ENCODE measurements around the gene WDR82.

WDR82 gene

DNA sequence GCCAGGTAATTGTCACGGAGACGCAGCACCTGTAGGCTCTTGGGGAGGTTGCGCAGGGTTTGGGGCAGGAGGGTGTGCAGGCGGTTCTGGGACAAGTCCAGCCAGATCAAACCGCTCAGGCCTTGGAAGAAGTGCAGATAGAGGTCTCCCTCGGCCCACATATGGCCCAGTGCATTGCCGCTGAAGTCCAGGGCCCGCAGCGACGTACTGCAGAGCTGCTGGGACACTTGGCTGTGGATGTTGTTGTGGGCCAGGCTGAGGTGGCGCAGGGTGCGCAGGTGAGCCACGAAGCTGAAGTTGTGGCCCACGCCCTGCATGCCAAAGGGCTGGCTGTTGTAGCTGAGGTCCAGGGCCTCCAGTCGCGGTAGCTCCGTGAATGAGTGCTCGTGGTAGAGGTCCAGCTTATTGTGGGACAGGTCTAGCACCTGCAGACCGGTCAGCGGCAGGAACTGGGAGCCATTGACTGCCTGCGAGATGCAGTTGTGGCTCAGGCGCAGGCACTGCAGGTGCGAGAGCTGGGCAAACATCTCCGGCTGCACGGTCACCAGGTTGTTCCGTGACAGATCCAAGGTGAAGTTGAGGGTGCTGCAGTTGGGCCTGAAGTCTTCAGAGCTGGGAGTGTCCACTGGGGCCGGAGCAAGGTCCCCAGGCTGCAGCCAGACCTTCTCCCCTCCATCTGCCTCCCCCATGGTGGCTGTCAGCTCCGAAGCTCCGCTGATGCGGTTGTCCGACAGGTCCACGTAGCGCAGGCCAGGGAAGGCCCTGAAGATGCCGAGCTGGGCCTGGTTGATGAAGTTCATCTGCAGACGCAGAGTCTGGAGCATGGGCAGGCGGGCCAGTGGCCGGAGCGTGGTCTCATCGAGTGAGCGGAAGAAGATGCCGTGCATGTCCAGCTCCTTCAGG, 55.9 kb downstream of the WDR82 start:
- DNase-seq (ENCODE audit: low read depth): no peak

DNA sequence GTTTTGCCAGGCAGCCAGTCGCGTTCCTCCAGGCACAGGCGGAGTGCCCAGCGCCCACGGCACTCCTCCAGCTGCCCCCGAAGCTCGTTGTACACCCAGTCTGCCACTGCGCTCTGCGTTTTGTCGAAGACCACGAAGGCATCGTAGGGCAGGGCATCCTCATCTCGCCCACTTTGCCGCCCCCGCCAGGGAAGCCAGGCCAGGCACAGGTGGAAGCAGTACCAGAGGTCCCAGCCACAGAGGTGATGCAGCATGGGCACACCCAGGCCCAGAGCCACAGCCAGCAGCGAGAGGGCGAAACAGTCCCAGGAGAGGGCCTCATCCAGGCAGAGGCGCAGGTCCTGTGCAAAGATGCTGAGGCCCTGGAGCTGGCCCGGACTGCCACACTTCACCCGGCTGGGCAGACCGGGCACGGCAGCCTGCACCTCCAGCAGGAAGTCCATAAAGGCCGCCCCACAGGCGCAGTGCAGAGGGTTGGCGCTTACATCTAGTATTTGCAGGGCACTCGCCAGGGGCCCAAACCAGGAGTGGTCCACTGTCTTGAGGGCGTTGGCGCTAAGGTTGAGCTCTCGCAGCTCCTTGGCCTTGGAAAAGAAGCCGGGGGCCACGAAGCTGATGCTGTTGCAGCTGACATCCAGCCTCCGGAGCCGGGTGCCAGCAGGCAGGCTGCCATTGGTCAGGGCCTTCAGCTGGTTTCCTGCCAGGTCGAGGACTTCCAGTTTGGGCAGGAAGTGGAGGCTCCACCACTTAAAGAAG, 56.7 kb downstream of the WDR82 start:
- no peak for DNase-seq (ENCODE audit: low read depth)

DNA sequence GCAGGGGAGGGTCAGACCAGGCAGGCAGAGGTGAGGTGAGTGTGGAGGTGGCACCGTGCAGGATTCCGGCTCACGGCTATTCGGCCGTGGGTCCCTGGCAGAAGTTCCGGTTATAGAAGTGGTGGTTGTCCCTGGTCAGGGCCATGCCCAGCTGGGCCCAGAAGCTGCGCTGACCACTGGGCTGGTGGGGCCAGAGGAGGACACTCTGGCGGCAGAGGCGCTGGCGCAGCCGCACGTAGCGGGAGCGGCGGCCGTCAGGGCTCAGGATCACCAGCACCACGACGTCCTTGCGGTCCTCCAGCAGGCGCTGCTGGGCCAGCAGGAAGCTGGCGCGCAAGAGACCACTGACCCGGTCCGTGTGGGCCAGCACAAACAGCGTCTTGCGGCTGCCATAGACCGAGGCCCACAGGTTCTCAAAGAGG, 57.3 kb downstream of the WDR82 start:
- no peak for DNase-seq (ENCODE audit: low read depth)

DNA sequence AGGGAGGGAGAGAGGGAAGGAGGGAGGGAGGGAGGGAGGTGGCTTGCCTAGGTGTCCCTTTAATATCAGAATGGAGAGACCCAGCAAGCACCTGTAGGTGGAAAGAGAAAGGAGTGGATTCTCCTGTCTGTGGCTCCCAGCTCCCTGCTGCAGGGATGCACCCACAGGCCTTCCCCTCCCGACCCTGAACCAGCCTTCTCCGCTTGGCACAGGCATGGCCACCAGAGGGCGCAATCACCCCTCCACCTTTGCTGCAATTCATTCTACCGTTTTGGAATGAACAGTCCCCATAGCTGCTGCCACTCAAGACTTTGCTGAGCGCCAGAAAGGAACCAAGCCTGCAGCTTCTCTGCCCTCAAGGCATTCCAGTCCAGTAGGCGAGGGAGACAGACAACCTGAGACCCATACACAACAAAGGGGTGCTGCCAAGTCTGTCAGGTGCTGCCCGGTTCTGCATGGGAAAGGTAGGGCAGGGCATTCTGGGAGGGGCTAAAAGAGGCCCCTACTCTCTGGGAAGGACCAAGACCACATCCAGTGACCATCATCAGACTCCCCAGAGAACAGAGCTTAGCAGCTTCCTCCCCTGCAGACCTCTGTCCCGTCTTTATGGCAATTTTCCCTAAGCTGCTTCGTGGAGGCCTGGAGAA, 57.9 kb downstream of the WDR82 start:
- peak; percentile 38 for DNase-seq (ENCODE audit: low read depth)

DNA sequence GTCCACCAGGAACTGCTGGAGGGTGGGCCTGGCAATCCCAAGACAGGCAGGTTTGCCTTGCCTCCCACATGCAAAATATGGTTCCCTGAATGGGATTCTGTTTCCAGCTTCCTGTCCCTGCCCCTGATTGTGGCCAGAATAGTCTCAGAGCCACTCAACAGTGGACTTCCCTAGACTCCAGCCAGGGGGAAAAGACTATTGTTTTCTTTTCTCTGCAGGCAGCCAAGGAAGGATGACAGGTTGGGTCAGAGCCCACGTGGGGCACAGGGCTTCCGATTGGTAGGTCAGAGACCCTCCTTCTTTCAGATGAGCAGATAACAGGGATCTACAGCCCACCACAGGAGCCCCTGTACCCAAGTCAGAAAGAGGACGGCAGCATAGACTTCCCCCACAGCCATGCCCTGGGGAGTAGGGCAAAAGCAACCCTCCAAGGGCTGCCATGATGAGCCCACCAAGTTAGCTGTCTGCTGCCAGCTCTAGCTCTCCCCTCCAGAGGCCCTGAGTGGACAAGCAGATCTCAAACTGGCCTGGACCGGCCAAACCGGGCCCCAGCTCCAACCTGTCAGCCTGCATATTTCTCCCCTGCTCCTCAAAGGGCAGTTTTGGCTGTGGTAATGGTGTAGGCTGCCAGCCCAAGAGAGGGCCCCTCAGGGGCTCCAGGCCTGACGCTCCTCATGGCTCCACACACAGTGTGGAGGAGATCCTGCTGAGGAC, 59.4 kb downstream of the WDR82 start:
- DNase-seq (ENCODE audit: low read depth): no peak

DNA sequence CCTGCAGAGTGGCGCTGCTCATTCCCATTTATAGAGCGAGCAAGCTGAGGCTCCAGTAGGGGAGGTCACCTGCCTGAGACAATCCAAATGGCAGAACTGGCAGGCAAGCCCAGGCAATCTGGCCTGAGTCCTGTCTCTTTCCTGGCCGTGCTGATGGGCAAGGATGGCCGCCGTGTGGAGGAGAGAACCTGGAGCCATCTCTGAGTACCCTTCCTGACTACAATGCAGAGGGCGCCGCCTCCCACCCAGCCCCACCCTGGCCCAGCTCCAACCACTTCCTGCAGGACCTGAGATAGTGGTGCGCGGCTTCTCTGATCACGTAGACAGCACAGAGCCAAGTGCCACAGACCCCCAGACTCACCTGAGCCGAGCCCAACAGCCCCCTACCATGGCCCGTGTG, 60.0 kb downstream of the WDR82 start:
- no peak for DNase-seq (ENCODE audit: low read depth)

DNA sequence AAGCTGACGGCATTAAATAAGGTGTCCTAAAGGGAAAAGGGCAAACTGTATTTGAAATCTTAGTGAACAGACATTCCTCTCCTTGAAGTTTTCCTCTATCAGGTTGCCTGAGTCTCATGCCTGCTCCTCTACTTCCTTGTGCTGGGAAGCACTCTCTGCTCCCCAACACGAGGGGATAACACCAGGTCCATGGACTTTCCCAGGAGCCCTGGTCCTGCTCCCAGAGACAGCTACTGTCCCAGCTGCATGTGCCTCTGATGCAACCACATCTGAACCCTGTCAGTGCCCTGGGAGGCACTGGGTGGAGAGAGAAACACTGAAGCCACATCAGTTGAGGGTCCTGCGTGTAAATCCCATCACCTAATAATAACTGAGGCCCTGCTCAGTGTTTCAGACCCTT, 60.4 kb downstream of the WDR82 start:
- DNase-seq (ENCODE audit: low read depth): no peak

DNA sequence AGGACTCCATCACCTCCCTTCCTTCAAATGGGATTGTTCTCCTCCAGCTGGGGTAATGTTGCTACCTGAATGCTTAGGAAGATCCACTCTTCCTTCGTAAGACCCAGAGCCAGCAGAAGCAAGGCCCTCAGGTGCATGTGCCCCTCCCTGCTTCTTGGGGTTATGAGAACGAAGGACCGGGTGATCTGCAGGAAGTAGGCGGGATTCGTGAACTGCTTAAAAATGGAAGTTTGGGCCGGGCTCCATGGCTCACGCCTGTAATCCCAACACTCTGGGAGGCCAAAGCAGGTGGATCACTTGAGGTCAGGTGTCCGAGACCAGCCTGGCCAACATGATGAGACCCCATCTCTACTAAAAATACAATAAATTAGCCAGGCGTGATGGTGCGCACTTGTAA, 61.0 kb downstream of the WDR82 start:
- DNase-seq (ENCODE audit: low read depth): no peak

DNA sequence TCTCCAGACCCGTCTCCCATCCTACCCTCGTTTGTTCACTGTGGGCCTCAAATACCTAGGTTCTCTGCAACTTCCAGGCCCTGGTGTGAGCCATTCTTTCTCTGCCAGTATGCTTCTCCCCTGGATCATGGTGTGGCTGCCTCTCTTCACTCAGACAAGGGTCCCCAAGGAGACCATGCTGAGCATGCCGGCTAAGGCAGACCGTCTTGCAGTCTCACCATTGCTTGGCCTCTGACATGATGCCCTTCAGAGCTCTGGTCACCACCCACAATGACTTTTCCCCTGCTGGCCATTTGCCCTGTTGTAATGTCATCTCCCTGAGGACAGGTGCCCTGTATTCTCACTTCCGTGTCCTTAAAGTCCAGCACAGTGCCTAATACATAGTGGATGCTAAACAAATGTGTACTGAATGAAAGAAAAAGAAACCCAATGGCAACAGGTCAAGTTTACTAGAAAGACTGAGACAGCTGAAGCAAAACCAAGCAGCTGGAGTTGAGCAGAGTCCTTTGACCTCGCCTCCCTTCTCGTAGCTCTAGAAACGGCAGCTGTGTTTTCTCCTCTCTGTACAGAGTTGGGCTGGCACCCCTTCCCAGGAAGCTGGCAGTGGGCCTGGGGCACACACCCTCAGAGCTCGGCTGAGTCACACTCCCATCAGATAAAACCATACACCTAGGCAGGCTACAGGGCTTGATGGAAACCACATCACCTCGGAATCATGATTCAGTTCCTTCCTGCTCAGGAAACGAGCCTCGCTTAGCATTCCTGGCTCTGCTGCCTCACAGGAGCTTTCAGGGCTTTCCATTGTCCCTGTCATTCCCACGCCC, 61.7 kb downstream of the WDR82 start:
- DNase-seq (ENCODE audit: low read depth): no peak

DNA sequence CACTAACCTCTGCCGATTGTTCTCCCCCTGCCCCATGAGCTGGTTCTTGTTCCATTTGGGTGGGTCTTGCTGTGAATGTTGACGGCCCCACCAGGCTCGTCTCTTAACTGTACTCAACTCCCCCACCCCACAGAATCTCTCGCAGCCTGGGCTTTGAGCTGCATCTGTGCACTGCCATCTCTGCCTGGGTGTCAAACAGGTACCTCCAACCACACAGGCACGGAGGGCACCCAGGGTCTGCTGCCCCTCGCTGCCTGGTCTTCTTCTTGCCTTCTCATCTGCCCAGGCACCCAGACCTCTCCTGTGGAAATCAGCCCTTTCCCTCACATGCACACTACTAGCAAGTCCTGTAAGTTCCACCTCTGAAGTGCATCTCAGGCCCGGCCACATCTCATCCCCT, 63.1 kb downstream of the WDR82 start:
- no peak for DNase-seq (ENCODE audit: low read depth)

DNA sequence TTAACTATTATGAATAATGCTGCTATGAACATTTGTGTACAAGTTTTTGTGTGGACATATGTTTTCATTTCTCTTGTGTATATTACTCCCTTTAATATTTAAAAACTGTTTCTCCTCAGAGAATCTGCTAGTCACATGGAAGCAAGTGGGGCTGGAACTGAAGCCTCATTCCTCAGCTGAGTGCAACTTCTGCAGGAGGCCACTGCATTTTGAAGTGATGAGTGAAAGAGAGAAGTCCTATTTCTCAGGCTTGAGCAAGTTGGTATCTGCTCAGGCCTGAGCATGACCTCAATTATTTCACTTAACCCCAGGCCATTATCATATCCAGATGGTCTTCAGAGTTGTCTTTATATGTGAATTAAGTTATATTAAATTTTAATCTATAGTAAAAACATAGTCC, 64.5 kb downstream of the WDR82 start:
- no peak for DNase-seq (ENCODE audit: low read depth)

DNA sequence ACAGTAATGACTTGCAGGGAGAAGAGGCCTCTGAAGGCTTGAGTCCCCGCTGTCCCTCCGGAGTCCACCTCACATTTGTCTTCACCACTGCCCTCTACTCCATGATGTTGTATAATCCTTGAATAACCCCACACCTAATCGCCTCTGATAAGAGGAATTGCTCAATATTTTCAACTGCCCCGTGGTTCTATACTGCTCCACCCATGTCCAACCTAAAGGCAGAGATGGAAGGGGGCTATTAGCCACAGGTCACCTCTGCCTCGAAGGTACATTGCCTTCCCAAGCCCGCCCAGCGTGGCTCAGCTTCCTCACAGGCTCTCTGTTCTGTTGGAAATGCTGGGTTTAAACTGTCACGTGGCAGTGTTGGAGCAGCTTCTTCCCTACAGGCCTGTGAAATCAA, 65.4 kb downstream of the WDR82 start:
- DNase-seq (ENCODE audit: low read depth): no peak

DNA sequence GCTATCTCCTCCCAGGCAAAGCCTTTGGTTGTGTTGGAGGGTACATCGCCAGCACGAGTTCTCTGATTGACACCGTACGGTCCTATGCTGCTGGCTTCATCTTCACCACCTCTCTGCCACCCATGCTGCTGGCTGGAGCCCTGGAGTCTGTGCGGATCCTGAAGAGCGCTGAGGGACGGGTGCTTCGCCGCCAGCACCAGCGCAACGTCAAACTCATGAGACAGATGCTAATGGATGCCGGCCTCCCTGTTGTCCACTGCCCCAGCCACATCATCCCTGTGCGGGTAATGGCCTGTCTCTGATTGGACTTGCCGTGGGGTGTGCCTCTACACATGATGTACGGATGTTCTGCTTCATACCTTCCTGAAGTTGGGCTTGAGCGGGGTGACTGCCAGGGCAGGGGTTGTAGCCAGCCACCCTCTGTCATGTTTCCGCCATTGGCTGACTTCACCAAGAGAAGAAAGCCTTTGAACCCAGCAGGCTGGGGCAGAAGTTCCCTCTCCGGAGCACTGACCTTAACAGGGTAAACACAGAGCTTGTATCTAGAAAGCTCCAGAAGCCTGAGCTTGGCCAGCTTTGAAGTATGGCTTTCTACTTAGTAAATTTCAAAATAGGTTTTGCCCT, 67.1 kb downstream of the WDR82 start:
- no peak for DNase-seq (ENCODE audit: low read depth)

DNA sequence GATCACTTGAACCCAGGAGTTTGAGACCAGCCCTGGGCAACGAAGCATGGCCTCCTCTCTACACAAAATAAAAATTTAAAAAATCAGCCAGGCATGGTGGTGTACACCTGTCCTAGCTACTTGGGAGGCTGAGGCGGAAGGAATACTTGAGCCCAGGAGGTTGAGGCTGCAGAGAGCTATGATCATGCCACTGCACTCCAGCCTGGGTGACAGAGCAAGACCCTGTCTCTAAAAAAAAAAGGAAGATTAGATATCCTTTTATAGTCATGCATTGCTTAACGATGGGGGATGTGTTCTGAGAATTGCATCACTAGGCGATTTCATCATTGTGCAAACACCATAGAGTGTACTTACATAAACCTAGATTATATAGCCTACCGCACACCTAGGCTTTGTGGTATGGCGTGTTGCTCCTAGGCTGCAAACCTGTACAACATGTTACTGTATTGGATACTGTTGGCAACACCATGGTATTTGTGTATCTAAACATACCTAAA, 67.9 kb downstream of the WDR82 start:
- DNase-seq (ENCODE audit: low read depth): no peak

DNA sequence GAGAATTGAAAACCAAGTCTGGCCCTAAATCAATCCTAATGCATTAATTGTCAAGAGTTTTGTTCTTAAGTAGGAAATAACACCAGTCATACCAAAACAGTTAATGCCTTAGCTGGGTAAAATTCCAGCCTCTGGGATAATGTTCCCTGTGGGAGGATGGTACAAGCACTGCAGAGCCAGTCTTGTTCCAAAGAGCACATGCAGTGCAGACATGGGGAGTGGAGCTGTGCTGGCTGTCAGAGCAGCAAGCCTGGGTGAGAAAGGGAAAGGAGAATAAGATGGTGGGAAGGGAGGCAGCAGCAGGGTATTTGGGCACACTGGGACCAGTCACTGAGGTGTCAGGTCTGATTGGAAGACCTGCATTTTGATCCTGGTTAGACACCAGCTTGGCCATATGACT, 68.4 kb downstream of the WDR82 start:
- DNase-seq (ENCODE audit: low read depth): no peak

DNA sequence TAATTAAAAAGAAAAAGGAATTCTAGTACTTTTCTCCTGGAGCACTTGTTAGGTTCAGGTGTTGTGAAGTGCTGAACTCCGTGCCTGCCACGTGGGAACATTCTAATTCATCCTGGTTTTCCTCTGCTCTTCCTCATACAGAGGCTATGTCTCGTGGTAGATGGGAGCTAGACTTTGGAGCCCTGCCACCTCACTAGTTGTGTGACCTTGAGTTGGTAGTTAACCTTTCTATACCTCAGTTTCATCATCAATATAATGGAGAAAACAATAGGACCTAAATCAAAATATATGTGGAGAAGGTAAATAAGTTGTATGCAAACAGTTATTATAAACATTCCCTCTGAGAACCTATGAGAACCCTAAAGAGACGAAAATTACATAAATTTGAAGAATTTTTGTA, 69.9 kb downstream of the WDR82 start:
- no peak for DNase-seq (ENCODE audit: low read depth)

DNA sequence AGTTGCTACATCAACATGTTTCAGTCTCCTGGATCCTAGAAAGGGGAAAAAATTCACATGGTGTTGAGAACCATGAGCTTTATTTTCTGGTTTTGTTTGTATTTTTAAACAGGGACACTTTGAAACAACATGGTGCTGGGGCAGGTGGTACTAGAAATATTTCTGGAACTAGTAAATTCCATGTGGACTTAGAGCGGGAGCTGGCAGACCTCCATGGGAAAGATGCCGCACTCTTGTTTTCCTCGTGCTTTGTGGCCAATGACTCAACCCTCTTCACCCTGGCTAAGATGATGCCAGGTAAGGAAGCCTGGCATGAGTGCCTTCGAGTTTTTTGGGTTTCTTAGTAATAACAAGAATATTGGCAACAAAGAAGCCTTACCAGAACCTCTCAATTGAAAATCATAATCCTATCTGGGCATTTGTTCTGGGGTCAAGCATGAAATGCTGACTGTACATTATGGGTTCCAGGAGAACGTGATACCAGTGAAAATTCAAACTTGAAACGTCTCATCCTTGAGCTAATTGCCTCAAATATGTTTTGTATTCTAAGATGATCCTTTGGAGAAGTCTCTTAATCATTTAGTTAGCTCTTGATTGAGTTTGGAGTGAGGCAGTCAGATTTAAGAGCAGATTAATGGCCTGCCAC, 72.6 kb downstream of the WDR82 start:
- no peak for DNase-seq (ENCODE audit: low read depth)

Data from stromal cell of bone marrow (primary cell).